IPS-NIHi7 (cell line): ENCODE results near the gene RAD51B.
A peak's percentile ranks its signal among the peaks of the same experiment; 100 is the strongest.
"Not testable (repeated sequence)": the region's sequence is repeated elsewhere in the genome, so short reads cannot be mapped to it uniquely, and the experiment has no call there.

Experiments
- DNase-seq: peaks from one replicate; pipeline ENCODE4 v3.0.0; 2012; ENCODE audit warnings: mixed read lengths; ENCODE audit errors: extremely low spot score

Gene RAD51B

GRCh38 chr14:68685419-68686204 lies 866.0 kb downstream of the RAD51B start:
- DNase-seq, result no peak

- no peak for DNase-seq
These were observed 866.6 kb downstream of the RAD51B start for GRCh38 chr14:68686205-68686465.

- DNase-seq, result no peak
These were observed 867.1 kb downstream of the RAD51B start for GRCh38 chr14:68686724-68687123.

GRCh38 chr14:68687746-68688145 lies 868.2 kb downstream of the RAD51B start:
- no peak for DNase-seq

- no peak for DNase-seq
These were observed 869.3 kb downstream of the RAD51B start for GRCh38 chr14:68688872-68689371.

GRCh38 chr14:68689511-68689910 lies 869.9 kb downstream of the RAD51B start:
- no peak for DNase-seq

GRCh38 chr14:68690089-68690958 lies 870.7 kb downstream of the RAD51B start:
- no peak for DNase-seq

GRCh38 chr14:68691031-68691791 lies 871.6 kb downstream of the RAD51B start:
- peak; percentile 62 for DNase-seq

GRCh38 chr14:68691792-68692118 lies 872.2 kb downstream of the RAD51B start:
- no peak for DNase-seq

GRCh38 chr14:68692216-68692615 lies 872.6 kb downstream of the RAD51B start:
- DNase-seq, result no peak

GRCh38 chr14:68692916-68693771 lies 873.6 kb downstream of the RAD51B start:
- DNase-seq, result no peak

GRCh38 chr14:68693926-68694325 lies 874.3 kb downstream of the RAD51B start:
- no peak for DNase-seq

GRCh38 chr14:68694516-68695235 lies 875.1 kb downstream of the RAD51B start:
- no peak for DNase-seq

GRCh38 chr14:68695326-68695768 lies 875.8 kb downstream of the RAD51B start:
- no peak for DNase-seq

- no peak for DNase-seq
These were observed 876.3 kb downstream of the RAD51B start for GRCh38 chr14:68695856-68696255.

GRCh38 chr14:68696266-68696665 lies 876.7 kb downstream of the RAD51B start:
- no peak for DNase-seq

- no peak for DNase-seq
These were observed 877.3 kb downstream of the RAD51B start for GRCh38 chr14:68696721-68697495.

GRCh38 chr14:68698773-68699172 lies 879.2 kb downstream of the RAD51B start:
- not testable (repeated sequence) for DNase-seq

- no peak for DNase-seq
These were observed 881.6 kb downstream of the RAD51B start for GRCh38 chr14:68701001-68701741.
